GM10248 (cell line): ENCODE data around the gene ALOX12.

Experiments used
- CTCF ChIA-PET: fragments of 300-600 bp; sonication (Branson Sonifier 250); formaldehyde crosslinking; extraction: SDS; loops from one replicate; lab custom pipeline; 2021; ENCODE audit warnings: antibody characterized with exemption; lab: Yijun Ruan, JAX
- POLR2A ChIA-PET: fragments of 350-650 bp; sonication (Branson Sonifier 250); formaldehyde crosslinking; extraction: SDS; loops from one replicate; lab custom pipeline; 2020; ENCODE audit warnings: antibody characterized with exemption; lab: Yijun Ruan, JAX
- DNase-seq: peaks from one replicate; pipeline ENCODE4 v3.0.0; 2012; ENCODE audit errors: extremely low spot score
- TF ChIP-seq, protein P1 (sequence below): IDR thresholded peaks from 2 replicates; pipeline ENCODE4 v1.5.1; 2012; ENCODE audit warnings: mild to moderate bottlenecking, low read depth; ENCODE audit errors: extremely low read depth, missing control alignments, control extremely low read depth

Gene ALOX12

DNA sequence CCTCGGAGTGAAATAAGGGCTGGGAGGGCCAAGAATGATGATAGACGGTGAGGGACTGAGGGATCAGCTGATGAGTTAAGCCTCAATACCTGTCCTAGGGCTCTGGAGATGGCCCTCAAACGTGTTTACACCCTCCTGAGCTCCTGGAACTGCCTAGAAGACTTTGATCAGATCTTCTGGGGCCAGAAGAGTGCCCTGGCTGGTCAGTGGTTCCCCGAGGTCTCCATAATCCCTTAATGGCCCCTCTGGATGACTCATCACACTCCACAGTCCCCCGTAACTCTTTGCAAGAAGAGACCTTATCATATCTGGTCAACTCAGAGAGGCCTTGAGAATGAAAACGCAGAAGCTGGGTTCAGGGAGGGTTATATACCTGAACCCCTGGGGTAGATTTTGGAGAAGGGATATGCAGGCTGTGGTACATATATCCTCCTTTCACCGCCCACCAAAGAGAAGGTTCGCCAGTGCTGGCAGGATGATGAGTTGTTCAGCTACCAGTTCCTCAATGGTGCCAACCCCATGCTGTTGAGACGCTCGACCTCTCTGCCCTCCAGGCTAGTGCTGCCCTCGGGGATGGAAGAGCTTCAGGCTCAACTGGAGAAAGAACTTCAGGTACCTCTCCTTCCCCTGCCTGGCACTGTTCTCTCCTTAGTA lies 3.1 kb downstream of the ALOX12 start:
- TF ChIP-seq, protein P1, sequence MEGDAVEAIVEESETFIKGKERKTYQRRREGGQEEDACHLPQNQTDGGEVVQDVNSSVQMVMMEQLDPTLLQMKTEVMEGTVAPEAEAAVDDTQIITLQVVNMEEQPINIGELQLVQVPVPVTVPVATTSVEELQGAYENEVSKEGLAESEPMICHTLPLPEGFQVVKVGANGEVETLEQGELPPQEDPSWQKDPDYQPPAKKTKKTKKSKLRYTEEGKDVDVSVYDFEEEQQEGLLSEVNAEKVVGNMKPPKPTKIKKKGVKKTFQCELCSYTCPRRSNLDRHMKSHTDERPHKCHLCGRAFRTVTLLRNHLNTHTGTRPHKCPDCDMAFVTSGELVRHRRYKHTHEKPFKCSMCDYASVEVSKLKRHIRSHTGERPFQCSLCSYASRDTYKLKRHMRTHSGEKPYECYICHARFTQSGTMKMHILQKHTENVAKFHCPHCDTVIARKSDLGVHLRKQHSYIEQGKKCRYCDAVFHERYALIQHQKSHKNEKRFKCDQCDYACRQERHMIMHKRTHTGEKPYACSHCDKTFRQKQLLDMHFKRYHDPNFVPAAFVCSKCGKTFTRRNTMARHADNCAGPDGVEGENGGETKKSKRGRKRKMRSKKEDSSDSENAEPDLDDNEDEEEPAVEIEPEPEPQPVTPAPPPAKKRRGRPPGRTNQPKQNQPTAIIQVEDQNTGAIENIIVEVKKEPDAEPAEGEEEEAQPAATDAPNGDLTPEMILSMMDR = no peak
- DNase-seq = no peak
- ChIA-PET POLR2A (no interaction called here), CTCF (interaction anchor here (0.9 to 10.6 kb wide), 5 partner anchors 16 to 155 kb away, joined by 3 to 193 read pairs (median 7); no protein-coding TSS in a partner anchor)

DNA sequence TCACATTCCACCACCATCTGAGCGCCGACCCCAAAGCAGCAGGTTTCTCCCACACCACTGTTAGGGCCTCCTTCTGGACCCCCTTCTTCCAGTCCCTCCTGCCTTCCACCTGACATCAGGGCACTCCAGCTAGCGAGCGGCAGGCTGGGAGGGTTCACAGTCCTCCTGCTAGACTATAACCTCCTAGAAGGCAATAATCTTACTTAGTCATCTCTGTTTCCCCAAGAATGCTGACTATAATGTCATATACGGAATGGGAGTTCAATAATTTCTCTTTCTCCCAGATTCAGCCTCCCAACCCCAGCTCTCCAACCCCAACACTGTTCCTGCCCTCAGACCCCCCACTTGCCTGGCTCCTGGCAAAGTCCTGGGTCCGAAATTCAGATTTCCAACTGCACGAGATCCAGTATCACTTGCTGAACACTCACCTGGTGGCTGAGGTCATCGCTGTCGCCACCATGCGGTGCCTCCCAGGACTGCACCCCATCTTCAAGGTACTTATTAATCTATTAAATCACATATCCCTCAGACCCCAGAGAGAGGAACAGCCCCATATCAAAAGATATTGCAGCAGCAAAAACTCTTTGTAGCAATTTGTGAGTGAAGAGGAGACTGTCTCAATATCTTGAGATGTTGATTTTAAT lies 5.6 kb downstream of the ALOX12 start:
- ChIA-PET POLR2A (no interaction called here), CTCF (interaction anchor here (1.2 to 10.6 kb wide), 6 partner anchors 16 to 158 kb away, joined by 3 to 193 read pairs (median 32); partner anchors contain the start of gene BCL6B)
- TF ChIP-seq, protein P1 = peak; percentile 55
- DNase-seq = no peak

DNA sequence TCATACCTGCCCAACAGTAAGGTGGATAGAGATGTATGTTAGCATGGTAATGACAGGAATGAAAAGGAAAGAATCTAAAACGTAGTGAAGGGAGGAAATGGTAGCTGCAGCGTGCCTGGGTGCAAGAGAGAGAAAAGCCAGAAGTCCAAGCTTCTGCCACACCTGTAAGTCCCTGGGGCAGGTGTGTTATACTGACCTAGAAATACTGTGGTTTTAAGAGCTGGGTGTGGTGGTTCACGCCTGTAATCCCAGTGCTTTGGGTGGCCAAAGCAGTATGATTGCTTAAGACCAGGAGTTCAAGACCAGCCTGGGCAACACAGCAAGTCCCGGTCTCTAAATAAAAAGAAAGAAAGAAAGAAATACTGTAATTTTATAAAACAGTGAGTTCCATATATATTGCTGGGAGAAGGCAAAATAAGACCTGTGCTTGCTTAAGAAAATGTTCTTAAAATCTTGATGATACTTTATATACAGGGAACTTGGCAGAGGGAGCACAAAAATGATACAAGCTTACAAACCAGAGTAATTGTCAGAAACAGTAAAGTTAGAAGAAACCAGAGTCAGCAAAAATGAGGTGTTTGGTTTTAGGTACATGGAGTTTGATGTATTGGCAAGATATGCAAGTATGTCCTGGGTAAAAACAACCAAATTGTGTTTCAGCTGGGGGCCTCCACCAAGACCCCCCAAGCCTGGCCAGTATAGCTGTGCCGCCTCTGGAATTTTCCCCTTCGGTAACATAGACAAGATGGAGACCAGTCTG lies 6.6 kb downstream of the ALOX12 start:
- ChIA-PET CTCF (interaction anchor here (0.9 to 10.6 kb wide), 9 partner anchors 10 to 340 kb away, joined by 3 to 193 read pairs (median 15); partner anchors contain the start of genes BCL6B and RNASEK), POLR2A (interaction anchor here (0.7 kb wide), 1 partner anchor 12 kb away, joined by 3 read pairs; no protein-coding TSS in a partner anchor)
- TF ChIP-seq, protein P1 = no peak
- no peak for DNase-seq

DNA sequence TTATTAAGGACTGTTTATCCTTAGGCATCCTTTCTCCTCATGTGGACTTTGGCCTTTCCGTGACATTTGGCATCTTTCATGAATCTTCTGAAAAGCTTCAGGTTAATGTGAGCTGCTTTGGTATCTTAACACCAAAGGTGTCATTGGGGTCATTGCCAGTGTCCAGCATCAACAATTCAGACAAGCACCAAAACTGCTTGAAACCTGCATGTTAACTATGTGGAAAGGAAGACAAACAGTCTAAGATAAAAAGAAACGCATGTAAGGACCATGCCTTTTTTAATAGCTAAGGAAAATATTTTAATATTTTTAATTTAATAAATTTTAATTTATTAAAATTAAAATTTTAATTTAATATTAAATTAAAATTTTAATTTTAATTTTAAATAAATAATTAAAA lies 7.9 kb downstream of the ALOX12 start:
- TF ChIP-seq, protein P1 = no peak
- no peak for DNase-seq
- CTCF ChIA-PET = interaction anchor here (0.9 to 10.6 kb wide), 31 partner anchors 8 to 362 kb away, joined by 3 to 193 read pairs (median 7); partner anchors contain the start of genes ALOX12, BCL6B, RNASEK and SLC16A13
- POLR2A ChIA-PET = no interaction called here

DNA sequence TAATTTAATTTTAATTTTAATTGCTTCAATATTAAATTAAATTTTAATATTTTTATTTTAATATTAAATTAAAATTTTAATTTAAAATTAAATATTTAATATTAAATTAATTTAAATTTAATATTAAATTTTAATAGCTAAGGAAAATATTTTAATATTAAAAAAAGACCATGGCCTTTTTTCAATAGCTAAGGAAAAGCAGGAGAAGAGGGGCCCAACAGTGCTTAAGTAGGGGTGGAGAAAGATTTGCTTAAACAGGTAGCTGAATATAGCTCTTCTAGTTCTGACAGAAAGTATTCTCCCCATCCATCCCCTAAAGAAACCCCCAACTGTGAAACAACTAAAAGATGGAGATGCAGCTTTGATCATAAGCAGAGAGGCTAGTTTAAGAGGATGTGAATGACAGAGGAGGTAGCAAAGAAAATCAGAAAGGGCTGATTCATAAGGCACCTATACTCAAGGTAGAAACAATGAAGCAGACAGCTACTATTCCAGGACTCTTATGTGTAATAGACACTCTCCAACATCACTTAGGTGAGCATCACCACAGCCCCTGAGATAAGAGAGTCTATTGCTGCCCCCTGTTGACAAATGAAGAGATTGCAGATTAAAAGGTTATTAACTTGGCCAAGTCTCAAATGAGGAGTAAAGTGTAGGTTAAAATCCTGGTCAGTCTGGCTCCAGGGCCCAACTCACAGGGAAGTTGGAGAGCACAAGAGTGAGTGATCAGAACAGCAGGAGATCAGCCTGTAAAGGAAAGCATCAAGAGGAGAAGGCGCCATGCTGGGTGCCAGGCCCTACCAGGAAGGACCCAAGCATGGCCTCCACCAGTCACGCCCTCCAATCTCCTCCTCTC lies 8.8 kb downstream of the ALOX12 start:
- POLR2A ChIA-PET = no interaction called here
- peak; percentile 69 for DNase-seq

More for the DNA sequence above, 8.8 kb downstream of the ALOX12 start:
- TF ChIP-seq, protein P1 = peak; percentile 59
- CTCF ChIA-PET = interaction anchor here (0.7 to 10.6 kb wide), 41 partner anchors 10 to 534 kb away, joined by 3 to 193 read pairs (median 5); partner anchors contain the start of genes ALOX12, BCL6B, SLC16A13 and TEKT1
